H1 (cell line): ENCODE results near the gene PAPOLG. TPM values are rescaled to one million over a fixed set of nuclear protein-coding genes. Genes with fewer than 3 reads are reported as not detected.

Source experiments
- CTCF ChIA-PET: fragments of 300-600 bp; sonication (Branson Sonifier 250); formaldehyde crosslinking; loops from one replicate; lab custom pipeline; 2021; ENCODE audit not compliant: partially characterized antibody; lab: Charles Lee
- POLR2A ChIA-PET: fragments of 300-600 bp; sonication (Branson Sonifier 250); formaldehyde crosslinking; loops from one replicate; lab custom pipeline; 2021; ENCODE audit warnings: inconsistent platforms; ENCODE audit not compliant: partially characterized antibody; lab: Charles Lee
- DNase-seq, 2 experiments: peaks; one replicate each; pipeline versions ENCODE4 v3.0.0 to v3.0.0-alpha.2; 2010 to 2022; ENCODE audit warnings: low spot score in 2 of 2, low read depth in 1 of 2, mixed read lengths in 1 of 2
- FAIRE-seq: peaks from 2 replicates; lab custom pipeline; 2011; peaks lifted over from hg19 to GRCh38; lab: Jason Lieb, UNC
- H2AFZ ChIP-seq: 2 replicates; pipeline ENCODE4 v1.8.1; 2012; ENCODE audit warnings: low read length, inconsistent platforms
- H2AK5ac ChIP-seq: 2 replicates; pipeline ENCODE4 v1.6.1; 2013; ENCODE audit warnings: low read depth, low read length
- H2BK120ac ChIP-seq: replicated peaks from 2 replicates; pipeline ENCODE3; 2013; ENCODE audit warnings: low read depth, low read length, inconsistent platforms
- H2BK12ac ChIP-seq: 2 replicates; pipeline ENCODE4 v1.6.1; 2013; ENCODE audit warnings: low read depth, low read length
- H2BK15ac ChIP-seq: 2 replicates; pipeline ENCODE4 v1.6.1; 2013; ENCODE audit warnings: low read length
- H2BK20ac ChIP-seq: 2 replicates; pipeline ENCODE4 v1.6.1; 2013; ENCODE audit warnings: low read length
- H2BK5ac ChIP-seq: 2 replicates; pipeline ENCODE4 v1.6.1; 2013; ENCODE audit warnings: low read depth, low read length
- H3K14ac ChIP-seq: 2 replicates; pipeline ENCODE4 v1.6.1; 2013; ENCODE audit warnings: inconsistent platforms; ENCODE audit not compliant: insufficient read length
- H3K18ac ChIP-seq: 2 replicates; pipeline ENCODE4 v1.6.1; 2013; ENCODE audit warnings: low read length; ENCODE audit errors: extremely low read depth
- H3K23ac ChIP-seq: 2 replicates; pipeline ENCODE4 v1.6.1; 2013; ENCODE audit warnings: inconsistent platforms; ENCODE audit not compliant: insufficient read length
- H3K23me2 ChIP-seq: 2 replicates; pipeline ENCODE4 v1.6.1; 2013; ENCODE audit warnings: low read depth, low read length
- H3K27ac ChIP-seq: 2 replicates; pipeline ENCODE4 v1.6.1; 2011; ENCODE audit warnings: low read depth, low read length, inconsistent platforms
- H3K27me3 ChIP-seq, 4 experiments: replicated peaks in 1 of 4; 1 replicate in 1 of 4; 2 replicates in 3 of 4; pipeline versions ENCODE4 v1.6.1 to v1.8.1; 2011 to 2013; ENCODE audit warnings: low read length in 3 of 4, mild to moderate bottlenecking in 3 of 4, inconsistent platforms in 2 of 4, mixed read lengths in 2 of 4, moderate library complexity in 1 of 4; ENCODE audit not compliant: control insufficient read depth in 3 of 4, insufficient read depth in 3 of 4; ENCODE audit errors: extremely low read depth in 1 of 4
- H3K36me3 ChIP-seq, 4 experiments: 2 replicates each; pipeline versions ENCODE4 v1.6.1 to v1.8.1; 2011 to 2013; ENCODE audit warnings: mild to moderate bottlenecking in 4 of 4, low read length in 3 of 4, moderate library complexity in 2 of 4, control low read depth in 1 of 4, inconsistent platforms in 1 of 4; ENCODE audit not compliant: insufficient read depth in 4 of 4, control insufficient read depth in 2 of 4
- H3K4ac ChIP-seq: replicated peaks from 2 replicates; pipeline ENCODE3; 2013; ENCODE audit warnings: low read length, low read depth, mixed read lengths, inconsistent platforms; ENCODE audit not compliant: insufficient read length
- H3K4me1 ChIP-seq, 4 experiments: replicated peaks in 1 of 4; 1 replicate in 1 of 4; 2 replicates in 3 of 4; pipeline versions ENCODE4 v1.6.1 to v1.8.1; 2011 to 2013; ENCODE audit warnings: low read length in 3 of 4, inconsistent platforms in 2 of 4, mixed read lengths in 1 of 4; ENCODE audit not compliant: insufficient read depth in 4 of 4, control insufficient read depth in 3 of 4
- H3K4me2 ChIP-seq, 2 experiments: 2 replicates each; pipeline versions ENCODE4 v1.6.1 to v1.8.1; 2011 to 2013; ENCODE audit warnings: low read depth in 2 of 2, low read length in 2 of 2, control low read depth in 1 of 2, inconsistent platforms in 1 of 2, mild to moderate bottlenecking in 1 of 2; ENCODE audit not compliant: insufficient read depth in 1 of 2
- H3K4me3 ChIP-seq, 4 experiments: fragments of 200-600, 300-600 bp in 1 of 4; sonication (generic), shearing (Covaris generic), sonication (Bioruptor Twin) in 1 of 4; 2 replicates each; pipeline versions ENCODE4 v1.5.1 to v1.8.1; 2011 to 2016; ENCODE audit warnings: low read length in 4 of 4, low read depth in 3 of 4, control low read depth in 2 of 4, inconsistent platforms in 2 of 4, mild to moderate bottlenecking in 2 of 4, mixed read lengths in 1 of 4, moderate library complexity in 1 of 4; ENCODE audit not compliant: insufficient read depth in 2 of 4; ENCODE audit errors: extremely low read depth in 1 of 4
- H3K56ac ChIP-seq: replicated peaks from 2 replicates; pipeline ENCODE3; 2013; ENCODE audit warnings: low read depth, mild to moderate bottlenecking, mixed read lengths, low read length, inconsistent platforms; ENCODE audit not compliant: insufficient read length
- H3K79me1 ChIP-seq: 2 replicates; pipeline ENCODE4 v1.6.1; 2013; ENCODE audit warnings: low read depth, low read length, control low read depth
- H3K79me2 ChIP-seq, 2 experiments: 2 replicates each; pipeline versions ENCODE4 v1.6.1 to v1.8.1; 2012 to 2013; ENCODE audit warnings: low read length in 2 of 2, mild to moderate bottlenecking in 2 of 2, inconsistent platforms in 1 of 2; ENCODE audit not compliant: insufficient read depth in 2 of 2, control insufficient read depth in 1 of 2
- H3K9ac ChIP-seq, 4 experiments: replicated peaks in 1 of 4; 1 replicate in 1 of 4; 2 replicates in 3 of 4; pipeline versions ENCODE4 v1.6.1 to v1.8.1; 2011 to 2013; ENCODE audit warnings: low read depth in 3 of 4, low read length in 3 of 4, control low read depth in 2 of 4, mild to moderate bottlenecking in 2 of 4, moderate library complexity in 2 of 4, inconsistent platforms in 1 of 4; ENCODE audit errors: extremely low read depth in 1 of 4
- H3K9me3 ChIP-seq, 2 experiments: 2 replicates each; pipeline versions ENCODE4 v1.6.1 to v1.8.1; 2012 to 2013; ENCODE audit warnings: mild to moderate bottlenecking in 2 of 2, moderate library complexity in 2 of 2, control low read depth in 1 of 2, inconsistent platforms in 1 of 2, low read depth in 1 of 2, low read length in 1 of 2, mixed read lengths in 1 of 2; ENCODE audit not compliant: insufficient read depth in 2 of 2
- H4K20me1 ChIP-seq, 2 experiments: replicated peaks in 1 of 2; 2 replicates each; pipeline versions ENCODE3 to v1.8.1; 2011 to 2013; ENCODE audit warnings: inconsistent platforms in 2 of 2, low read length in 2 of 2, mild to moderate bottlenecking in 1 of 2; ENCODE audit not compliant: insufficient read depth in 2 of 2, control insufficient read depth in 1 of 2
- H4K5ac ChIP-seq: 2 replicates; pipeline ENCODE4 v1.6.1; 2013; ENCODE audit warnings: low read length, low read depth, mixed read lengths, inconsistent platforms; ENCODE audit not compliant: insufficient read length
- H4K8ac ChIP-seq: 2 replicates; pipeline ENCODE4 v1.8.0; 2013; ENCODE audit warnings: mild to moderate bottlenecking, moderate library complexity, low read length, inconsistent platforms; ENCODE audit not compliant: insufficient read depth; ENCODE audit errors: extremely low read depth
- H4K91ac ChIP-seq: replicated peaks from 2 replicates; pipeline ENCODE3; 2013; ENCODE audit warnings: low read length, mixed read lengths, inconsistent platforms; ENCODE audit not compliant: insufficient read length
- BCL11A ChIP-seq, 2 experiments: IDR thresholded peaks; one replicate each; pipeline ENCODE4 v1.6.1; 2011; ENCODE audit warnings: low read depth in 2 of 2, low read length in 2 of 2, mild to moderate bottlenecking in 2 of 2
- CBX5 ChIP-seq: fragments of 300-800, 300-1000 bp; sonication (generic); IDR thresholded peaks from 2 replicates; pipeline ENCODE4 v1.7.1; 2016; ENCODE audit warnings: antibody characterized with exemption, low read length, low read depth
- FOSL1 ChIP-seq: IDR thresholded peaks from 2 replicates; pipeline ENCODE4 v1.6.1; 2011; ENCODE audit warnings: mild to moderate bottlenecking, low read depth, low read length, moderate library complexity; ENCODE audit not compliant: insufficient read depth
- GABPA ChIP-seq: IDR thresholded peaks from 2 replicates; pipeline ENCODE4 v1.6.1; 2011; ENCODE audit warnings: mild to moderate bottlenecking, low read length, moderate library complexity, borderline replicate concordance; ENCODE audit not compliant: insufficient read depth
- JUN ChIP-seq: IDR thresholded peaks from 2 replicates; pipeline ENCODE4 v1.6.1; 2011; ENCODE audit warnings: low read depth, mild to moderate bottlenecking, improper control_type of control experiment, low read length
- RAD21 ChIP-seq, 2 experiments: IDR thresholded peaks in 1 of 2; conservative IDR thresholded peaks in 1 of 2; 2 replicates each; pipeline ENCODE4 v1.6.1; 2011; ENCODE audit warnings: low read depth in 2 of 2, low read length in 2 of 2, improper control_type of control experiment in 1 of 2, inconsistent platforms in 1 of 2, mild to moderate bottlenecking in 1 of 2, moderate library complexity in 1 of 2
- SP4 ChIP-seq: IDR thresholded peaks from 2 replicates; pipeline ENCODE4 v1.6.1; 2012; ENCODE audit warnings: low read length, inconsistent platforms
- SRF ChIP-seq: IDR thresholded peaks from 2 replicates; pipeline ENCODE4 v1.6.1; 2011; ENCODE audit warnings: mild to moderate bottlenecking, low read depth, low read length, moderate library complexity
- SUZ12 ChIP-seq: fragments of 200-600 bp; sonication (generic); IDR thresholded peaks from 2 replicates; pipeline ENCODE4 v1.6.1; 2012; ENCODE audit warnings: mild to moderate bottlenecking, inconsistent platforms, low read length, moderate library complexity, mixed read lengths
- TEAD4 ChIP-seq: IDR thresholded peaks from 2 replicates; pipeline ENCODE4 v1.6.1; 2012; ENCODE audit warnings: low read depth, low read length, inconsistent platforms, mixed read lengths
- WGBS, 2 experiments: shearing (Covaris generic) in 1 of 2; methylation state at CpG; one replicate each; pipeline versions ENCODE4 v1.1.6 to v1.1.7; 2013 to 2015; ENCODE audit warnings: low lambda C conversion rate in 2 of 2, mixed read lengths in 2 of 2, inconsistent platforms in 1 of 2, low coverage in 1 of 2, missing lambda C conversion rate in 1 of 2; ENCODE audit not compliant: insufficient replicate concordance in 2 of 2, insufficient coverage in 1 of 2, insufficient read length in 1 of 2; ENCODE audit errors: extremely low coverage in 1 of 2, missing lambda C conversion rate in 1 of 2; 5-methylcytosine and 5-hydroxymethylcytosine counted together
- polyA plus RNA-seq, 7 experiments: library from polyadenylated mRNA; depleted of rRNA in 3 of 7; stranded (reverse) in 5 of 7; unstranded in 2 of 7; fragments of >200 nt in 5 of 7; fragments of 200-250 nt in 2 of 7; gene quantifications; 1 replicate in 5 of 7; 2 replicates in 1 of 7; 4 replicates in 1 of 7; pipeline versions ENCODE4 v1.2.1 to v1.2.3, GENCODE V29; 2011 to 2013; ENCODE audit warnings: missing spikeins in 2 of 7, mixed read lengths in 2 of 7
- total RNA-seq: library from RNA; stranded (reverse); fragmentation: NEBNext Ultra II Directional; extraction: Animal tissue kit (Norgen Biotek cat#: 25700); gene quantifications from 2 replicates; pipeline ENCODE4 v1.2.1, GENCODE V29; 2021
- TF ChIP-seq, protein P1 (sequence below): IDR thresholded peaks from 2 replicates; pipeline ENCODE4 v1.6.1; 2011; ENCODE audit warnings: low read length, improper control_type of control experiment
- TF ChIP-seq, protein P2 (sequence below): IDR thresholded peaks from 2 replicates; pipeline ENCODE4 v1.6.1; 2012; ENCODE audit warnings: low read length, inconsistent platforms

The PAPOLG gene
- total and polyA plus RNA-seq, 2 of the 8 experiments (the other 6 are each of a cell fraction or from before 2014, with no cell fraction given) = 6.5 to 21.5 TPM

DNA sequence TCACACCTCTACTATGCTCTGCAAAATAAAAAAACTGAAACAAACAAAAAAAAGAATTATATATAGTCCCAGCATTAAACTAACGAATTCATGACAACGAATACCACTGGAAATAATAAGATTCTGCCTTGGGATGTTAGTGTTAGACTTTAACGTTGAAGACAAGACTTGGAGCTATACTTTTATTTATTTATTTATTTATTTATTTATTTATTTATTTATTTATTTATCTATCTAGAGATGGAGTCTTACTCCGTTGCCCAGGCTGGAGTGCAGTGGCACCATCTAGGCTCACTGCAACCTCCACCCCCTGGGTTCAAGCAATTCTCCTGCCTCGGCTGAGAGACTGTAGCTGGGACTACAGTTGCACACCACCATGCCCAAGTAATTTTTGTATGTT is 27.2 kb upstream of the PAPOLG start:
- ChIA-PET CTCF (interaction anchor here (1.7 kb wide), 1 partner anchor 21 kb away, joined by 5 read pairs; no protein-coding TSS in a partner anchor), POLR2A (no interaction called here)
- no peak overlapping the region for H2BK12ac ChIP-seq
- H3K23me2 ChIP-seq = no peaks in the 10 kb centered on the region
- no peak overlapping the region for H2BK120ac ChIP-seq
- H3K14ac ChIP-seq = no peak overlapping the region
- no peak overlapping the region for H4K5ac ChIP-seq
- FAIRE-seq (no peak), DNase-seq (no peak)
- no peak overlapping the region for H2AK5ac ChIP-seq
- no peak overlapping the region for H2BK5ac ChIP-seq
- H3K79me1 ChIP-seq = no peaks in the 10 kb centered on the region
- no peak overlapping the region for H3K4ac ChIP-seq
- H3K56ac ChIP-seq = no peak overlapping the region
- 89% methylated on average over 5 of the region's 5 CpGs; no CpG with 5 or more reads in 1 of the 2 experiments for WGBS, 2 experiments
- no peak overlapping the region for H3K18ac ChIP-seq
- H2AFZ ChIP-seq = no peak overlapping the region
- H3K36me3 ChIP-seq = no peaks in the 10 kb centered on the region
- no peak overlapping the region for H3K27ac ChIP-seq
- no peak overlapping the region for H3K23ac ChIP-seq
- H2BK15ac ChIP-seq = no peak overlapping the region
- H3K4me2 ChIP-seq = no peak overlapping the region
- H3K4me1 ChIP-seq = no peaks in the 10 kb centered on the region
- H3K27me3 ChIP-seq = no peaks in the 10 kb centered on the region
- no peak overlapping the region for H4K91ac ChIP-seq
- H3K9me3 ChIP-seq = no peaks in the 10 kb centered on the region
- no peak overlapping the region for H3K9ac ChIP-seq
- no peak overlapping the region for H2BK20ac ChIP-seq
- H3K79me2 ChIP-seq = no peaks in the 10 kb centered on the region
- no peak overlapping the region for H3K4me3 ChIP-seq
- no peaks in the 10 kb centered on the region for H4K20me1 ChIP-seq
- no peak overlapping the region for H4K8ac ChIP-seq
- no peak for TF ChIP-seq RAD21 (IDR thresholded peaks at IDR 0.05 in 1 of 2, conservative IDR thresholded peaks at IDR 0.05 in 1 of 2; ENCODE audit: low read depth in 2 of 2, low read length in 2 of 2)
- TF ChIP-seq SUZ12 = no peak
- TF ChIP-seq TEAD4 = no peak
- TF ChIP-seq CBX5 = no peak
- TF ChIP-seq GABPA = no peak
- no peak for TF ChIP-seq SRF
- no peak for TF ChIP-seq JUN
- TF ChIP-seq, protein P1, sequence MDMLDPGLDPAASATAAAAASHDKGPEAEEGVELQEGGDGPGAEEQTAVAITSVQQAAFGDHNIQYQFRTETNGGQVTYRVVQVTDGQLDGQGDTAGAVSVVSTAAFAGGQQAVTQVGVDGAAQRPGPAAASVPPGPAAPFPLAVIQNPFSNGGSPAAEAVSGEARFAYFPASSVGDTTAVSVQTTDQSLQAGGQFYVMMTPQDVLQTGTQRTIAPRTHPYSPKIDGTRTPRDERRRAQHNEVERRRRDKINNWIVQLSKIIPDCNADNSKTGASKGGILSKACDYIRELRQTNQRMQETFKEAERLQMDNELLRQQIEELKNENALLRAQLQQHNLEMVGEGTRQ = no peak
- TF ChIP-seq BCL11A (IDR thresholded peaks at IDR 0.05; ENCODE audit: low read depth in 2 of 2, low read length in 2 of 2) = no peak
- no peak for TF ChIP-seq SP4
- TF ChIP-seq, protein P2, sequence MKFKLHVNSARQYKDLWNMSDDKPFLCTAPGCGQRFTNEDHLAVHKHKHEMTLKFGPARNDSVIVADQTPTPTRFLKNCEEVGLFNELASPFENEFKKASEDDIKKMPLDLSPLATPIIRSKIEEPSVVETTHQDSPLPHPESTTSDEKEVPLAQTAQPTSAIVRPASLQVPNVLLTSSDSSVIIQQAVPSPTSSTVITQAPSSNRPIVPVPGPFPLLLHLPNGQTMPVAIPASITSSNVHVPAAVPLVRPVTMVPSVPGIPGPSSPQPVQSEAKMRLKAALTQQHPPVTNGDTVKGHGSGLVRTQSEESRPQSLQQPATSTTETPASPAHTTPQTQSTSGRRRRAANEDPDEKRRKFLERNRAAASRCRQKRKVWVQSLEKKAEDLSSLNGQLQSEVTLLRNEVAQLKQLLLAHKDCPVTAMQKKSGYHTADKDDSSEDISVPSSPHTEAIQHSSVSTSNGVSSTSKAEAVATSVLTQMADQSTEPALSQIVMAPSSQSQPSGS = no peak
- TF ChIP-seq FOSL1 = no peak
